OCI-LY3 (cell line): ENCODE data around the gene UNC5A.

Experiments used
- H2AFZ ChIP-seq: fragments of 200-600, 300-600 bp; shearing (Covaris generic); 2 replicates; pipeline ENCODE4 v1.6.0; 2014; ENCODE audit warnings: antibody characterized with exemption, low read depth, low read length
- H3K27ac ChIP-seq: fragments of 200-600, 300-600 bp; sonication (generic); 2 replicates; pipeline ENCODE4 v1.5.1; 2014; ENCODE audit warnings: mild to moderate bottlenecking, low read length, moderate library complexity, mixed read lengths
- H3K27me3 ChIP-seq: fragments of 200-600, 300-600 bp; sonication (generic); 2 replicates; pipeline ENCODE4 v1.6.1; 2014; ENCODE audit warnings: low read depth, low read length, mixed read lengths
- H3K36me3 ChIP-seq: fragments of 200-600, 300-600 bp; sonication (generic); replicated peaks from 2 replicates; pipeline ENCODE3; 2014; ENCODE audit warnings: low read depth, low read length, mixed read lengths
- H3K4me1 ChIP-seq: fragments of 300-600, 200-600 bp; sonication (generic); 2 replicates; pipeline ENCODE4 v1.6.1; 2014; ENCODE audit warnings: low read length, mixed read lengths
- H3K4me2 ChIP-seq: fragments of 200-600, 300-600 bp; sonication (generic); 2 replicates; pipeline ENCODE4 v1.6.1; 2014; ENCODE audit warnings: low read length, mixed read lengths
- H3K4me3 ChIP-seq: fragments of 300-600, 200-600 bp; sonication (generic); 2 replicates; pipeline ENCODE4 v1.5.1; 2014; ENCODE audit warnings: antibody characterized with exemption, mild to moderate bottlenecking, low read length, moderate library complexity
- H3K79me2 ChIP-seq: fragments of 300-600, 200-600 bp; shearing (Covaris generic); 2 replicates; pipeline ENCODE4 v1.6.1; 2014; ENCODE audit warnings: mild to moderate bottlenecking, low read length, mixed read lengths
- H3K9ac ChIP-seq: fragments of 300-600, 200-600 bp; shearing (Covaris generic); 2 replicates; pipeline ENCODE4 v1.6.0; 2014; ENCODE audit warnings: mild to moderate bottlenecking, low read length, moderate library complexity
- H3K9me3 ChIP-seq: fragments of 200-600, 300-600 bp; shearing (Covaris generic); 2 replicates; pipeline ENCODE4 v1.6.1; 2014; ENCODE audit warnings: low read length, mixed read lengths; ENCODE audit not compliant: insufficient read depth
- H4K20me1 ChIP-seq: fragments of 200-600, 300-600 bp; sonication (generic); 2 replicates; pipeline ENCODE4 v1.6.1; 2016; ENCODE audit warnings: low read length, mixed read lengths; ENCODE audit not compliant: insufficient read depth
- EZH2phosphoT487 ChIP-seq: fragments of 200-600 bp; shearing (Covaris generic); IDR thresholded peaks from 2 replicates; pipeline ENCODE4 v1.6.1; 2018; ENCODE audit warnings: antibody characterized with exemption, mixed run types, low read depth
- TF ChIP-seq, protein P1 (sequence below): fragments of 200-600, 300-600 bp; sonication (generic); IDR thresholded peaks from 2 replicates; pipeline ENCODE4 v1.5.1; 2014; ENCODE audit warnings: antibody characterized with exemption, low read length, low read depth

UNC5A gene

DNA sequence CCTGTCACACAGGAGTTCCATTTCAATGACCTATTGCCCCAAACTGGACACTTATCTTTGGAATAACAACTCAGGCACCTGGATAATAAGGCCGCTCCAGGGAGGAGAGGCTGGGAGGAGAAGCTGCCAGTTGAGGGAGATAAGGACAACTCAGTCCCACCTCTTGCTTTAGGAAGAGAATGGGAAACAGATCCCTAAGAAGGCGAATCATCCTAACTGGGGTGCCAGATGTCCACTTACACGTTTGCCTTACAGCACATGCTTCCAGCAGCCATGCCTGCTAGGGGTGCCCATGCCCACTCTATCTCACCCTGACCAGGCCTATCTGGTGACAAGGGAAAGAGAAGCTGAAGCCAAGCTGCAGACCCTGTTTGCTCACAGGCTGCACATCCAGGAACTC, 82.3 kb downstream of the UNC5A start:
- no peak overlapping the region for H2AFZ ChIP-seq
- no peak overlapping the region for H3K27ac ChIP-seq
- no peak overlapping the region for H3K4me2 ChIP-seq
- H3K4me1 ChIP-seq = peaks cover 10% of the 10 kb centered on the region
- no peak overlapping the region for H3K4me3 ChIP-seq
- no peaks in the 10 kb centered on the region for H3K79me2 ChIP-seq
- H3K9ac ChIP-seq = no peak overlapping the region
- no peaks in the 10 kb centered on the region for H3K36me3 ChIP-seq
- no peaks in the 10 kb centered on the region for H4K20me1 ChIP-seq
- H3K9me3 ChIP-seq = no peaks in the 10 kb centered on the region
- TF ChIP-seq, protein P1, sequence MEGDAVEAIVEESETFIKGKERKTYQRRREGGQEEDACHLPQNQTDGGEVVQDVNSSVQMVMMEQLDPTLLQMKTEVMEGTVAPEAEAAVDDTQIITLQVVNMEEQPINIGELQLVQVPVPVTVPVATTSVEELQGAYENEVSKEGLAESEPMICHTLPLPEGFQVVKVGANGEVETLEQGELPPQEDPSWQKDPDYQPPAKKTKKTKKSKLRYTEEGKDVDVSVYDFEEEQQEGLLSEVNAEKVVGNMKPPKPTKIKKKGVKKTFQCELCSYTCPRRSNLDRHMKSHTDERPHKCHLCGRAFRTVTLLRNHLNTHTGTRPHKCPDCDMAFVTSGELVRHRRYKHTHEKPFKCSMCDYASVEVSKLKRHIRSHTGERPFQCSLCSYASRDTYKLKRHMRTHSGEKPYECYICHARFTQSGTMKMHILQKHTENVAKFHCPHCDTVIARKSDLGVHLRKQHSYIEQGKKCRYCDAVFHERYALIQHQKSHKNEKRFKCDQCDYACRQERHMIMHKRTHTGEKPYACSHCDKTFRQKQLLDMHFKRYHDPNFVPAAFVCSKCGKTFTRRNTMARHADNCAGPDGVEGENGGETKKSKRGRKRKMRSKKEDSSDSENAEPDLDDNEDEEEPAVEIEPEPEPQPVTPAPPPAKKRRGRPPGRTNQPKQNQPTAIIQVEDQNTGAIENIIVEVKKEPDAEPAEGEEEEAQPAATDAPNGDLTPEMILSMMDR = no peak
- no peak for TF ChIP-seq EZH2phosphoT487
- no peaks in the 10 kb centered on the region for H3K27me3 ChIP-seq

DNA sequence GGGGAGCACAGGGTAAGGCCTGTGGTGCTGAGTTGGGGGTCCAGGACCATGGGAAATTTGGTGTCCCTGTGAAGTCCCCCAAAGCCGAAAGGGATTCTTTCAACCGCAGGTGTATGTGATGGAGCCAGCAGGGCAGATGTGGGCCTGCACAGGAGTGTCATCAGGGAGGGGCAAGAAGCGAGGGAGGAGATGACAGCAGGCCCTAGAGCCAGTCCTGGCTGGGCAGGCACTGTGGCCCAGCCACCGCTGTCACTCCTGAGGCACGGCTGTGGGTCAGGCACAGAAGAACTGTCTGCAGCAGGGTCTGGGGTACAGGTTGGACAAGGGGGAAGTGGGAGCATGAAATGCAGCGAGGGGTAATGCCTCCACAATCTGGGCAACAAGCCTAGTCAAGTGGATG, 83.9 kb downstream of the UNC5A start:
- Histone ChIP-seq H3K27ac (no peak overlapping the region), H3K27me3 (no peaks in the 10 kb centered on the region), H3K9me3 (no peaks in the 10 kb centered on the region), H3K79me2 (no peaks in the 10 kb centered on the region), H3K9ac (no peak overlapping the region), H3K4me3 (no peak overlapping the region), H3K4me1 (peaks cover 10% of the 10 kb centered on the region), H4K20me1 (no peaks in the 10 kb centered on the region), H2AFZ (no peak overlapping the region), H3K4me2 (no peak overlapping the region), H3K36me3 (no peaks in the 10 kb centered on the region)
- TF ChIP-seq EZH2phosphoT487 = no peak
- TF ChIP-seq, protein P1 = no peak

DNA sequence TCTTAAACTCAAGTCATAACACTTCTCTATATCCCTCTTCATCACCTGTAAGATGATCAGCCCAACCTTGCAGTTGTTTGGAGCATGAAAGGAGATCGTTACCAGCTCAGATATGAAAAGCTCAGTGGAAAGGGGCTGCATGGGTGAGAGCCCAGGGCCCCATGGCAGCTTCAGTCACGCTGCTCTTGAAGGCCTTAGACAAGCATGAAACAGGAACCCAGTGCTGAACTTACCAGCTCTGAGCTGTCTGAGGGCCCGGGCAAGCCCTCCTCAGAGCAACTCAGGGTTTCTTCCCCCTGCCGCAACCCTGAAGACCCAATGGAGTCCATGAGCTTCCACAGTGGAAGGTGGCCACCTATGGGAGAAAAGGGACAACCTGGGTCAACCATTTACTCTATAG, 85.5 kb downstream of the UNC5A start:
- H3K27ac ChIP-seq = no peak overlapping the region
- H3K27me3 ChIP-seq = no peaks in the 10 kb centered on the region
- no peak overlapping the region for H3K9ac ChIP-seq

DNA sequence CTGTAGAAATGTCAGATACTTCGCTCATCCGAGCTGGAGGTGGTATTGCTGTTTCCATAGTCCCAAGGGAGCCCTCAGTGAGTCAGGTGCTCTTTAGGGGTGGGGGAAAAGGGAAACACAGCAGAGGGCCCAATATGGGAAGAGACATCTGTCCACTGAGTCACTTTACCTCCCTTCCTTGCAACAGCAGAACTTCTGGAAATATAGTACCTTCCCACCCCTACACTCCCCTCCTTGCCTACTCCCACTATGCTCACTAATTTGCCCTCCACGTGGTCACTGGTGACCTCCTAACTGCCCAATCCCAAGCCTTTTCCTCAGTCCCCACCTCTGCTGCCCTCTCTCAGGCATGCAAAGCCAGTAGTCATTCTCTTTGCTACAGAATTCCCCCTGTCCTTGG, 86.9 kb downstream of the UNC5A start:
- TF ChIP-seq, protein P1 = no peak
- no peak for TF ChIP-seq EZH2phosphoT487
- peaks cover 20% of the 10 kb centered on the region for H3K36me3 ChIP-seq
- H4K20me1 ChIP-seq = no peaks in the 10 kb centered on the region
- H3K79me2 ChIP-seq = no peaks in the 10 kb centered on the region
- no peak overlapping the region for H3K4me2 ChIP-seq
- no peaks in the 10 kb centered on the region for H3K9me3 ChIP-seq
- no peak overlapping the region for H3K9ac ChIP-seq
- H3K4me3 ChIP-seq = no peak overlapping the region
- H3K4me1 ChIP-seq = peaks cover 22% of the 10 kb centered on the region
- no peaks in the 10 kb centered on the region for H3K27me3 ChIP-seq
- H2AFZ ChIP-seq = no peak overlapping the region
- H3K27ac ChIP-seq = no peak overlapping the region

More for the DNA sequence above, 85.5 kb downstream of the UNC5A start:
- Histone ChIP-seq H3K4me3 (no peak overlapping the region), H3K36me3 (peaks cover 11% of the 10 kb centered on the region), H3K4me1 (peaks cover 10% of the 10 kb centered on the region), H4K20me1 (no peaks in the 10 kb centered on the region), H3K4me2 (no peak overlapping the region), H2AFZ (no peak overlapping the region), H3K79me2 (no peaks in the 10 kb centered on the region), H3K9me3 (no peaks in the 10 kb centered on the region)
- TF ChIP-seq, protein P1 = no peak
- TF ChIP-seq EZH2phosphoT487 = no peak
